PC-3 (cell line): ENCODE measurements around the gene ARHGEF26.

ENCODE experiments used
- CTCF ChIP-seq: fragments of 300-600 bp; sonication (generic); conservative IDR thresholded peaks from 2 replicates; pipeline ENCODE4 v1.5.1; 2017; ENCODE audit warnings: antibody characterized with exemption, low read depth, mild to moderate bottlenecking, low read length
- EZH2 ChIP-seq: fragments of 300-600 bp; sonication (generic); IDR thresholded peaks from one replicate; pipeline ENCODE4 v1.6.1; 2017; ENCODE audit warnings: antibody characterized with exemption, mild to moderate bottlenecking, low read length; ENCODE audit not compliant: unreplicated experiment

- TF ChIP-seq CTCF (no peak), EZH2 (no peak)
Measured at GRCh38 chr3:154119951-154120350, 1.2 kb upstream of the ARHGEF26 start.
